NB4 (cell line): ENCODE data around the gene ARHGAP26.

ENCODE experiments used
- DNase-seq: peaks from one replicate; pipeline ENCODE4 v3.0.0; 2010; ENCODE audit warnings: low read depth
- H3K4me3 ChIP-seq: one replicate; pipeline ENCODE4 v1.5.1; 2011; ENCODE audit warnings: mild to moderate bottlenecking, low read depth, low read length, moderate library complexity
- MYC ChIP-seq: IDR thresholded peaks from 2 replicates; pipeline ENCODE4 v1.6.1; 2011; ENCODE audit warnings: low read depth, low read length
- POLR2A ChIP-seq: IDR thresholded peaks from 2 replicates; pipeline ENCODE4 v1.6.1; 2011; ENCODE audit warnings: mild to moderate bottlenecking; ENCODE audit not compliant: insufficient read length; ENCODE audit errors: extremely low read depth
- TF ChIP-seq, protein P1 (sequence below): IDR thresholded peaks from 2 replicates; pipeline ENCODE4 v1.6.1; 2011; ENCODE audit warnings: low read depth, low read length
- TF ChIP-seq, protein P2 (sequence below): IDR thresholded peaks from one replicate; pipeline ENCODE4 v1.5.1; 2012; ENCODE audit warnings: low read depth, low read length

The ARHGAP26 gene

DNA sequence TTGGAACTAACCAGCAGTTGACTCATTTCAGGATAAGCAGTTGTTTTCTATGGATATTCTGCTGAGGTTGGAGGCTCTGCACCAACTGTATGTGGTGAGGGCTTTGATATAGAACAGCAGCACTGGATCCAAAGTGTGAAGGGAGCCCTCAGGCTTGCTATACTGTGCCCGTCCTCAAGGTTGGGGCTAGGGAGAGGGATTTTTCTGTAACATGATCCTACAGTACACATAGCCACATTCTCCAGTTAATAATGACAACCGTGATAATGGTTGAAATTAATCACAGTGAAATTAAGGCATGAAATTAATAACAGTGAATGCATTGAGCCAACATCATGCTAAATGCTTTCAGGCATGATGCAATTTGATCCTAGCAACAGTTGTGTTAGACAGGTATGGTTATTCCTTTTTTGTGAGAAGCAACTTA is 36.7 kb downstream of the ARHGAP26 start:
- DNase-seq: no peak
- H3K4me3 ChIP-seq: no peak overlapping the region
- TF ChIP-seq, protein P1, sequence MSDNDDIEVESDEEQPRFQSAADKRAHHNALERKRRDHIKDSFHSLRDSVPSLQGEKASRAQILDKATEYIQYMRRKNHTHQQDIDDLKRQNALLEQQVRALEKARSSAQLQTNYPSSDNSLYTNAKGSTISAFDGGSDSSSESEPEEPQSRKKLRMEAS: no peak
- TF ChIP-seq MYC: no peak
- TF ChIP-seq, protein P2, sequence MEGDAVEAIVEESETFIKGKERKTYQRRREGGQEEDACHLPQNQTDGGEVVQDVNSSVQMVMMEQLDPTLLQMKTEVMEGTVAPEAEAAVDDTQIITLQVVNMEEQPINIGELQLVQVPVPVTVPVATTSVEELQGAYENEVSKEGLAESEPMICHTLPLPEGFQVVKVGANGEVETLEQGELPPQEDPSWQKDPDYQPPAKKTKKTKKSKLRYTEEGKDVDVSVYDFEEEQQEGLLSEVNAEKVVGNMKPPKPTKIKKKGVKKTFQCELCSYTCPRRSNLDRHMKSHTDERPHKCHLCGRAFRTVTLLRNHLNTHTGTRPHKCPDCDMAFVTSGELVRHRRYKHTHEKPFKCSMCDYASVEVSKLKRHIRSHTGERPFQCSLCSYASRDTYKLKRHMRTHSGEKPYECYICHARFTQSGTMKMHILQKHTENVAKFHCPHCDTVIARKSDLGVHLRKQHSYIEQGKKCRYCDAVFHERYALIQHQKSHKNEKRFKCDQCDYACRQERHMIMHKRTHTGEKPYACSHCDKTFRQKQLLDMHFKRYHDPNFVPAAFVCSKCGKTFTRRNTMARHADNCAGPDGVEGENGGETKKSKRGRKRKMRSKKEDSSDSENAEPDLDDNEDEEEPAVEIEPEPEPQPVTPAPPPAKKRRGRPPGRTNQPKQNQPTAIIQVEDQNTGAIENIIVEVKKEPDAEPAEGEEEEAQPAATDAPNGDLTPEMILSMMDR: no peak
- TF ChIP-seq POLR2A: no peak

DNA sequence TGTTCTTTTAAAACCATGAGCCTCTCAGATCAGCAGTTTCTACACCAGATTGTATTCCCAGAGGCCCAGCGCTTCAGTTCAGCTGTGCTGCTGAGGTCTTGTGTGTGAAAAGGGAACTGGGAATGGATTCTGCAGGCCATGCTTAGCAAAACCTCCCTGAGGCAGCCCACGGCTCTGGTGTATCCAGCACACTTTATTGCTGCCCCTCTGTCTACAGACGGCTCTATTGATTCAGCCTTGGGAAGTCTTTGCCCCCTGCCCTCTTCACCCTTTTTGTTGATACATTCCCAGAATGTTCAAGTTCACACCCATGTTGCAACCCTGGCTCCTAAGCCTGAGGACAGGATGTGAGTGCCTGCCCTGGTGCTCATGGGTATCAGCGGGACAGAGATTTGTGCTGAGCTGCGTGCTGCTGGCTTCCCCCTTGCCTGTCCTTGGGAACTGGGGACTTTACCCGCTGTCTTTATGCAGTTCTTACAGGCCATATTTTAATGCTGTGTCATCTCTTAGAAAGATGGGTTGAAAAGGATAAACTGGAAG is 37.3 kb downstream of the ARHGAP26 start:
- DNase-seq: peak; percentile 85
- no peak for TF ChIP-seq MYC
- TF ChIP-seq, protein P2: no peak
- TF ChIP-seq POLR2A: no peak
- TF ChIP-seq, protein P1: no peak
- no peak overlapping the region for H3K4me3 ChIP-seq

DNA sequence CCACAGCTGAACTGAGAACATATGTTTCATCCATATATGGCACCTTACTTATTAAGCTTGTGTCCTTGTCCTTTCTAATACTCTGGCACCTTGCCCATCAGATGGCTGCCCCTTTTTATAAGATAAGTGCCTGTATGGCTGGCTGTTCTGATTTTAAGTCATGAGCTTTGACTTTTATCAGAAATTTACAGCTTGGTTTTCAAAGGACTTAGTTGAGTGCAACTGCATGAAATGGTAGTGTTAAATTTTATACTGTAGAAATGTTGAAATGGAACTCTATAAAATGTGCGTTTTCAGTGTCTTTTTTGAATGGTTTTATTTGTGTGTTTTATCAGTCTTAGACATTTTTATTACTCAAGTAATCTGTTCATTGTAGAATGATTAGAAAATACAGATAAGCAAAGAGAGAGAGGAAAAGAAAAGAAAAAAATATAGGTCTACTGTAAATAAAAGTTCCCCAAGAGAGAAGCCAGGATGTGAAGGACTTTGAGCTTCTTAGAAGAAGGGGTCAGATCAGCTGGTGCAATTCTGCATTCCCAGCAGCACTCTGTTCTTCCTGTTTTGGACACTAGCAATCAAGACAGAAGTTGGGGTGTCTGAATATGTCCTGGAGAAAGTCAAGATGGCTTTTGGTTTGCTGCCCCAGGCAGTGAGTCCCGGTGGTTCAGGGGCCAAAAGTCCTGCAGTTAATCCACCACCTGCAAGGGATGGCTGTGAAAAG is 38.9 kb downstream of the ARHGAP26 start:
- TF ChIP-seq, protein P1: no peak
- TF ChIP-seq POLR2A (no peak), MYC (no peak)
- TF ChIP-seq, protein P2: no peak
- peak; percentile 62 for DNase-seq
- no peak overlapping the region for H3K4me3 ChIP-seq

DNA sequence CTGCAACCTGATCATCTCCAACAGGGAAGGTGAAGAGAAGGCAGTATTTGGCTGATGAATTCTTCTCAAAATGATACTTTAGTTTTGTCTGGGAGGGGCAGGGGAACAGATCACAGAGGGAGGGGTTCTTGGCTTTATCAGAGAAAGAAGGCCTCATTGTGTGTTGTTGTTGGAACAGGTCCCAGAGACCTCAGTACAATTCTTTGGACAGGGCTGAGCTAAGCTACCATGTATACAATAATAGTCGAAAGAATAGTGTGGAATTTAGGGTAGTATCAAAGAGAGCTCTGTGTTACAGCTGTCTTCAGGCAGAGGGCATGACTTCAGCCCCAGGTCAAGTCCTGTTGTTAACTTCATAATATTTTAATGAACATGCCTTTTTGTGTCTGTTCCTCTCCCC is 39.9 kb downstream of the ARHGAP26 start:
- no peak overlapping the region for H3K4me3 ChIP-seq
- TF ChIP-seq MYC: no peak
- TF ChIP-seq POLR2A: no peak
- TF ChIP-seq, protein P2: no peak
- DNase-seq: no peak

DNA sequence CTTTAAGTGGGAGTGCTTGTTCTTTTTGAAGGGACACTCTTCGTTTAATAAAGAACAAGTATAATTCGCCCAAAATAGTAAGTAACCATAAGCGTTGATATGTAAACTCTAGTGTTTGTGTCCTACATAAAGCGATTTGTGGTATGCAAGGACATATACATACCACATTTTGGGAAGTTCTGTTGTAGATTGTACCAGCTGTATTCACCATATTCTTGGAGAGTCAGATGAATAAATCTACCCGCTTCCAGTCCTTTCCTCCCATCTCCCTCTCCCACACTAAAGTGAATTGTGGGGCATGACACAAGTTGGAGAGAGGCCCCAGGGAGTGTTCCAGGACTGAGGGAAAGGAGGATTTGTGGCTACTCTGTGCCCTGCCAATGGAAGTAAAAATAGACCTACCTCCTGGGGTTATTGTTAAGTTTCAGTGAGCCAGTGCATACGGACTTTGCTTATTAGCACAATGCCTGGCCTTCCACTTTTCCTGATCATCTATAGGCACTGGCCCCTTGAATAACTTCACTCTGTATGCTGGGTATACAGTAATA is 40.6 kb downstream of the ARHGAP26 start:
- TF ChIP-seq POLR2A (no peak), MYC (no peak)
- TF ChIP-seq, protein P2: no peak
- TF ChIP-seq, protein P1: no peak
- H3K4me3 ChIP-seq: no peak overlapping the region
- no peak for DNase-seq
